C4-2B (cell line): ENCODE results near the gene PTMS.
A peak's percentile ranks its signal among the peaks of the same experiment; 100 is the strongest.

Experiments
- H3K27ac ChIP-seq: fragments of 450-650 bp; 2 replicates; pipeline ENCODE4 v1.5.1; 2017
- CTCF ChIP-seq: fragments of 450-650 bp; conservative IDR thresholded peaks from 2 replicates; pipeline ENCODE4 v1.5.1; 2017; ENCODE audit warnings: mild to moderate bottlenecking
- ZFX ChIP-seq: fragments of 450-650 bp; IDR thresholded peaks from 2 replicates; pipeline ENCODE4 v1.6.1; 2017

PTMS gene

GRCh38 chr12:6745741-6746525, 20.2 kb upstream of the PTMS start:
- no peak for TF ChIP-seq CTCF
- no peak overlapping the region for H3K27ac ChIP-seq

GRCh38 chr12:6747216-6747615, 18.9 kb upstream of the PTMS start:
- TF ChIP-seq CTCF (no peak), ZFX (no peak)
- H3K27ac ChIP-seq: no peak overlapping the region

- TF ChIP-seq CTCF (no peak), ZFX (no peak)
- H3K27ac ChIP-seq: no peak overlapping the region
These were observed 17.4 kb upstream of the PTMS start for GRCh38 chr12:6748761-6749160.

GRCh38 chr12:6750506-6750905, 15.7 kb upstream of the PTMS start:
- no peak for TF ChIP-seq CTCF
- TF ChIP-seq ZFX: no peak
- no peak overlapping the region for H3K27ac ChIP-seq

GRCh38 chr12:6751767-6752166, 14.4 kb upstream of the PTMS start:
- peak overlapping the region; percentile 98 for H3K27ac ChIP-seq
- TF ChIP-seq ZFX (no peak), CTCF (no peak)

GRCh38 chr12:6752167-6752920, 13.8 kb upstream of the PTMS start:
- H3K27ac ChIP-seq: peak overlapping the region; percentile 98
- TF ChIP-seq ZFX (no peak), CTCF (no peak)
